ENCODE results near the gene TUBB4A. TPM values are rescaled to one million over a fixed set of nuclear protein-coding genes. Genes with fewer than 3 reads are reported as not detected.

TUBB4A gene
- total RNA-seq, 1 donor from 2014 or later, result 0.58 TPM

- Histone ChIP-seq H3K36me3 (no peaks in the 10 kb centered on the region), H3K4me3 (peak overlapping the region; percentile 84), H3K9me3 (no peaks in the 10 kb centered on the region), H3K4me1 (peaks cover 10% of the 10 kb centered on the region), H3K27ac (peak overlapping the region; percentile 83), H3K27me3 (peaks cover 11% of the 10 kb centered on the region)
- DNase-seq, result peak; percentile 98
- ATAC-seq, result peak; percentile 89
- intact Hi-C loops (cut with DNase I), result no loop called here
- TF ChIP-seq, protein P1, sequence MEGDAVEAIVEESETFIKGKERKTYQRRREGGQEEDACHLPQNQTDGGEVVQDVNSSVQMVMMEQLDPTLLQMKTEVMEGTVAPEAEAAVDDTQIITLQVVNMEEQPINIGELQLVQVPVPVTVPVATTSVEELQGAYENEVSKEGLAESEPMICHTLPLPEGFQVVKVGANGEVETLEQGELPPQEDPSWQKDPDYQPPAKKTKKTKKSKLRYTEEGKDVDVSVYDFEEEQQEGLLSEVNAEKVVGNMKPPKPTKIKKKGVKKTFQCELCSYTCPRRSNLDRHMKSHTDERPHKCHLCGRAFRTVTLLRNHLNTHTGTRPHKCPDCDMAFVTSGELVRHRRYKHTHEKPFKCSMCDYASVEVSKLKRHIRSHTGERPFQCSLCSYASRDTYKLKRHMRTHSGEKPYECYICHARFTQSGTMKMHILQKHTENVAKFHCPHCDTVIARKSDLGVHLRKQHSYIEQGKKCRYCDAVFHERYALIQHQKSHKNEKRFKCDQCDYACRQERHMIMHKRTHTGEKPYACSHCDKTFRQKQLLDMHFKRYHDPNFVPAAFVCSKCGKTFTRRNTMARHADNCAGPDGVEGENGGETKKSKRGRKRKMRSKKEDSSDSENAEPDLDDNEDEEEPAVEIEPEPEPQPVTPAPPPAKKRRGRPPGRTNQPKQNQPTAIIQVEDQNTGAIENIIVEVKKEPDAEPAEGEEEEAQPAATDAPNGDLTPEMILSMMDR (IDR thresholded peaks at IDR 0.05), result peak; percentile 56
Measured at GRCh38 chr19:6460099-6460884, 41.8 kb downstream of the TUBB4A start.

- intact Hi-C loops (cut with DNase I), result no loop called here
- TF ChIP-seq, protein P1 (IDR thresholded peaks at IDR 0.05), result no peak
Measured at GRCh38 chr19:6459262-6460098, 42.6 kb downstream of the TUBB4A start, which contains the start of gene SLC25A23. SLC25A23 (minus strand) TSS chr19:6459792; CDS start chr19:6459628, 164 bp downstream.

GRCh38 chr19:6458695-6459261 is 43.3 kb downstream of the TUBB4A start:
- DNase-seq (no peak), ATAC-seq (peak; percentile 6)
- peaks cover 2% of the 10 kb centered on the region for H3K27me3 ChIP-seq
- H3K9me3 ChIP-seq, result peaks cover 4% of the 10 kb centered on the region
- intact Hi-C loops (cut with DNase I), result no loop called here
- H3K36me3 ChIP-seq, result no peaks in the 10 kb centered on the region
- H3K27ac ChIP-seq, result no peak overlapping the region
- peak overlapping the region; percentile 84 for H3K4me3 ChIP-seq
- TF ChIP-seq, protein P1 (IDR thresholded peaks at IDR 0.05), result no peak
- H3K4me1 ChIP-seq, result peaks cover 10% of the 10 kb centered on the region

More at GRCh38 chr19:6459262-6460098, 42.6 kb downstream of the TUBB4A start, which contains the start of gene SLC25A23:
- Histone ChIP-seq H3K36me3 (no peaks in the 10 kb centered on the region), H3K9me3 (no peaks in the 10 kb centered on the region), H3K4me3 (peak within 1 kb of the TSS; percentile 84), H3K27ac (peak within 1 kb of the TSS; percentile 83), H3K4me1 (peaks cover 10% of the 10 kb centered on the region), H3K27me3 (peaks cover 9% of the 10 kb centered on the region)
- peak; percentile 89 for DNase-seq
- peak; percentile 67 for ATAC-seq

- TF ChIP-seq, protein P1 (IDR thresholded peaks at IDR 0.05), result no peak
- no peak overlapping the region for H3K27ac ChIP-seq
- intact Hi-C loops (cut with DNase I), result no loop called here
- peaks cover 10% of the 10 kb centered on the region for H3K4me1 ChIP-seq
- no peak overlapping the region for H3K4me3 ChIP-seq
- DNase-seq (no peak), ATAC-seq (no peak)
- no peaks in the 10 kb centered on the region for H3K27me3 ChIP-seq
- no peaks in the 10 kb centered on the region for H3K36me3 ChIP-seq
- peaks cover 4% of the 10 kb centered on the region for H3K9me3 ChIP-seq
Measured at GRCh38 chr19:6457958-6458694, 44.0 kb downstream of the TUBB4A start.

- H3K27me3 ChIP-seq, result no peaks in the 10 kb centered on the region
- H3K27ac ChIP-seq, result no peak overlapping the region
- intact Hi-C loops (cut with DNase I), result no loop called here
- peaks cover 4% of the 10 kb centered on the region for H3K9me3 ChIP-seq
- DNase-seq (no peak), ATAC-seq (no peak)
- TF ChIP-seq, protein P1 (IDR thresholded peaks at IDR 0.05), result no peak
- no peak overlapping the region for H3K4me3 ChIP-seq
- H3K36me3 ChIP-seq, result no peaks in the 10 kb centered on the region
- H3K4me1 ChIP-seq, result peaks cover 10% of the 10 kb centered on the region
Measured at GRCh38 chr19:6455924-6456323, 46.2 kb downstream of the TUBB4A start.

Data from upper lobe of right lung (tissue), 1 donor.